HepG2 (cell line): ENCODE measurements around the gene ANKRD27. TPM values are rescaled to one million over a fixed set of nuclear protein-coding genes. Genes with fewer than 3 reads are reported as not detected.

Experiments used
- ATAC-seq: fragments of 200-7000 bp; cut with Tn5 transposase; 3 replicates; pipeline ENCODE4 v1.9.1; 2020; ENCODE audit warnings: mild to moderate bottlenecking, moderate library complexity
- BruUV-seq: library from RNA; stranded (reverse); fragments of 400-500 nt; replicated peaks from 2 replicates; lab custom pipeline; 2021; lab: Mats Ljungman, UMichigan
- CTCF ChIA-PET: fragments of 300-600 bp; formaldehyde crosslinking; extraction: SDS; loops from one replicate; lab custom pipeline; 2021; ENCODE audit warnings: low total read pairs, inconsistent platforms, low intra/inter-chr PET ratio; lab: Yijun Ruan, JAX
- POLR2A ChIA-PET: fragments of 350-600 bp; sonication (Branson Sonifier 250); formaldehyde crosslinking; loops from one replicate; lab custom pipeline; 2020; ENCODE audit warnings: antibody characterized with exemption, inconsistent platforms; lab: Yijun Ruan, JAX
- DNase-seq: peaks from one replicate; pipeline ENCODE4 v3.0.0-alpha.2; 2015; ENCODE audit warnings: low spot score
- FAIRE-seq: peaks from 3 replicates; lab custom pipeline; 2011; peaks lifted over from hg19 to GRCh38; lab: Jason Lieb, UNC
- H2AFZ ChIP-seq: one replicate; pipeline ENCODE4 v1.6.1; 2011; ENCODE audit warnings: low read length, inconsistent platforms
- H3K27ac ChIP-seq: fragments of 300-600 bp; 3 replicates; pipeline ENCODE4 v1.8.0; 2011; ENCODE audit warnings: mixed run types, mild to moderate bottlenecking, mixed read lengths, low read length, inconsistent platforms; ENCODE audit not compliant: insufficient read depth; ENCODE audit errors: extremely low read length
- H3K27me3 ChIP-seq, 2 experiments: fragments of 200-600 bp in 1 of 2; 2 replicates in 1 of 2; 3 replicates in 1 of 2; pipeline versions ENCODE4 v1.6.0 to v1.8.0; 2011; ENCODE audit warnings: low read length in 2 of 2, mild to moderate bottlenecking in 2 of 2, moderate library complexity in 2 of 2, inconsistent platforms in 1 of 2; ENCODE audit not compliant: insufficient read depth in 2 of 2, control insufficient read depth in 1 of 2
- H3K36me3 ChIP-seq, 2 experiments: fragments of 200-600 bp in 1 of 2; replicated peaks in 1 of 2; 2 replicates in 1 of 2; 3 replicates in 1 of 2; pipeline versions ENCODE4 v1.5.1 to v1.8.0; 2011; ENCODE audit warnings: low read length in 2 of 2, inconsistent platforms in 1 of 2; ENCODE audit not compliant: insufficient read depth in 2 of 2, control insufficient read depth in 1 of 2
- H3K4me1 ChIP-seq: 2 replicates; pipeline ENCODE4 v1.5.1; 2012; ENCODE audit warnings: low read length, inconsistent platforms; ENCODE audit not compliant: insufficient read depth
- H3K4me2 ChIP-seq: 2 replicates; pipeline ENCODE4 v1.6.0; 2011; ENCODE audit warnings: low read depth, low read length, inconsistent platforms
- H3K4me3 ChIP-seq, 3 experiments: fragments of 200-600 bp in 1 of 3; sonication (generic), shearing (Covaris generic) in 1 of 3; replicated peaks in 1 of 3; 2 replicates each; pipeline ENCODE4 v1.5.1; 2011 to 2016; ENCODE audit warnings: low read length in 3 of 3, inconsistent platforms in 2 of 3, low read depth in 2 of 3, mild to moderate bottlenecking in 2 of 3, control low read depth in 1 of 3, mixed read lengths in 1 of 3; ENCODE audit not compliant: insufficient read depth in 1 of 3
- H3K79me2 ChIP-seq: one replicate; pipeline ENCODE4 v1.6.1; 2011; ENCODE audit warnings: low read length, inconsistent platforms; ENCODE audit not compliant: insufficient read depth
- H3K9ac ChIP-seq: 2 replicates; pipeline ENCODE4 v1.6.0; 2011; ENCODE audit warnings: mild to moderate bottlenecking, low read depth, low read length, inconsistent platforms; ENCODE audit not compliant: insufficient read depth
- H3K9me3 ChIP-seq: 2 replicates; pipeline ENCODE4 v1.5.1; 2012; ENCODE audit warnings: mild to moderate bottlenecking, low read length
- H4K20me1 ChIP-seq: 2 replicates; pipeline ENCODE4 v1.6.0; 2011; ENCODE audit warnings: inconsistent platforms, mild to moderate bottlenecking, low read length, moderate library complexity; ENCODE audit not compliant: insufficient read depth
- AGO2 ChIP-seq: fragments of 200-400 bp; formaldehyde crosslinking; optimal IDR thresholded peaks from 2 replicates; pipeline ENCODE3; 2017; ENCODE audit warnings: mild to moderate bottlenecking, low read depth, low read length, moderate library complexity
- ELF3 ChIP-seq: IDR thresholded peaks from 2 replicates; pipeline ENCODE4 v1.6.1; 2016; ENCODE audit warnings: missing genetic modification reagents, missing compliant biosample characterization
- ERF ChIP-seq: IDR thresholded peaks from 2 replicates; pipeline ENCODE4 v1.6.1; 2018; ENCODE audit warnings: missing biosample characterization, missing genetic modification reagents
- FOXM1 ChIP-seq: sonication (generic); formaldehyde crosslinking; IDR thresholded peaks from 2 replicates; pipeline ENCODE4 v1.5.0; 2020; ENCODE audit warnings: missing genetic modification reagents
- GABPB1 ChIP-seq: IDR thresholded peaks from 2 replicates; pipeline ENCODE4 v1.6.1; 2016; ENCODE audit warnings: mild to moderate bottlenecking, missing genetic modification reagents, moderate library complexity, missing compliant biosample characterization
- HMGA1 ChIP-seq: sonication (generic); formaldehyde crosslinking; conservative IDR thresholded peaks from 2 replicates; pipeline ENCODE4 v1.4.0; 2020; ENCODE audit warnings: missing genetic modification reagents
- HNRNPL ChIP-seq: fragments of 200-400 bp; formaldehyde crosslinking; IDR thresholded peaks from 2 replicates; pipeline ENCODE4 v1.6.1; 2017; ENCODE audit warnings: mild to moderate bottlenecking, low read depth, low read length
- RCOR2 ChIP-seq: IDR thresholded peaks from 2 replicates; pipeline ENCODE4 v1.6.1; 2016; ENCODE audit warnings: missing biosample characterization, missing genetic modification reagents
- TFDP2 ChIP-seq: sonication (generic); formaldehyde crosslinking; IDR thresholded peaks from 2 replicates; pipeline ENCODE4 v1.4.0; 2020; ENCODE audit warnings: missing genetic modification reagents
- ZNF235 ChIP-seq: sonication (generic); formaldehyde crosslinking; IDR thresholded peaks from 2 replicates; pipeline ENCODE4 v1.8.1; 2023; ENCODE audit warnings: mild to moderate bottlenecking, missing genetic modification reagents, borderline replicate concordance
- ZNF552 ChIP-seq: sonication (generic); formaldehyde crosslinking; IDR thresholded peaks from 2 replicates; pipeline ENCODE4 v1.9.0; 2022; ENCODE audit warnings: missing genetic modification reagents, mild to moderate bottlenecking, borderline replicate concordance
- ZNF775 ChIP-seq: sonication (generic); formaldehyde crosslinking; IDR thresholded peaks from 2 replicates; pipeline ENCODE4 v1.4.0; 2020; ENCODE audit warnings: missing genetic modification reagents, mild to moderate bottlenecking, moderate library complexity, borderline replicate concordance
- WGBS: methylation state at CpG from one replicate; pipeline ENCODE4 v1.1.6; 2017; ENCODE audit warnings: low lambda C conversion rate; 5-methylcytosine and 5-hydroxymethylcytosine counted together
- in situ Hi-C: cut with HindIII; loops from 2 replicates; pipeline ENCODE4 v1.10.0; 2017; ENCODE audit warnings: low pct_unique_long_range_greater_than_20kb; ENCODE audit not compliant: extremely low pct_ligation_motif_present
- intact Hi-C: fragments of 100-400 bp; cut with micrococcal nuclease; formaldehyde crosslinking; loops from one replicate; pipeline ENCODE4 v1.10.0; 2022; ENCODE audit not compliant: unreplicated experiment
- polyA plus RNA-seq, 8 experiments: library from polyadenylated mRNA; depleted of rRNA in 3 of 8; stranded (reverse) in 7 of 8; unstranded in 1 of 8; fragments of >200 nt; fragmentation: Illumina TruSeq in 4 of 8; extraction: Trizol in 4 of 8; gene quantifications; 2 replicates each; pipeline versions ENCODE4 v1.2.1 to v1.2.3, GENCODE V29; 2011 to 2016; ENCODE audit warnings: low read depth in 4 of 8, missing spikeins in 1 of 8, mixed read lengths in 1 of 8; ENCODE audit not compliant: insufficient read depth in 1 of 8
- total RNA-seq, 5 experiments: library from RNA; depleted of rRNA; stranded (reverse); fragments of >200 nt; fragmentation: Illumina TruSeq; extraction: Trizol; gene quantifications; 2 replicates each; pipeline ENCODE4 v1.2.3, GENCODE V29; 2016; ENCODE audit warnings: low read depth in 1 of 5

ANKRD27 gene
- total and polyA plus RNA-seq, 2 of the 13 experiments (the other 11 are each of a cell fraction or from before 2014, with no cell fraction given): 22.2 to 23.7 TPM

DNA sequence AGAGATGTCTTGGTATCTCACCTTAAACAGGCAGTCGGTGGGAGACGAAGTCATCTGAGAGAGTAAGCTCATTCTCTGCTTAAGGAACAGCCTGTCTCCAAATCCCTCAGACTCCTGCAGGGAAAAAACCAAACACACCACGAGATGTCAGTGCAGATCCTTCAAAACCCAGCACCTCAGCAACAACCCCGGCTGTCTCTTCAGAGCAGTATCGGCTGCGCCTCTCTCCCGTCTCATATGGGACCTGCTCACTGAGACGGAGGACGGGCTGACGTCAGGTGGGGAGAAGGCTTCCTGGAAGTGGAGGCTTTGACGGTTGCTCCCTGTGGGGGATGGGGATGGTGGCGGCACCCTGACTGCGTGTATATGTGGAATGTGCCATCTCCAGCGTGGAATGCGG lies 43.6 kb downstream of the ANKRD27 start:
- no peak overlapping the region for H3K4me3 ChIP-seq
- no peak overlapping the region for H3K27ac ChIP-seq
- DNase-seq: no peak
- 98% methylated on average over 13 of the region's 15 CpGs for WGBS
- in situ Hi-C loops: no loop called here
- no peaks in the 10 kb centered on the region for H3K27me3 ChIP-seq
- H2AFZ ChIP-seq: no peak overlapping the region
- ChIA-PET POLR2A (no interaction called here), CTCF (no interaction called here)
- no peak overlapping the region for H3K9ac ChIP-seq
- no peaks in the 10 kb centered on the region for H3K4me1 ChIP-seq
- no peak overlapping the region for H3K4me2 ChIP-seq
- no peaks in the 10 kb centered on the region for H3K9me3 ChIP-seq
- BruUV-seq: no TSS peak
- intact Hi-C loops: no loop called here
- TF ChIP-seq ELF3 (CRISPR knock-in tag): no peak
- no peak for TF ChIP-seq RCOR2
- TF ChIP-seq ZNF552 (CRISPR knock-in tag): no peak
- no peak for TF ChIP-seq FOXM1 (CRISPR knock-in tag)
- no peak for TF ChIP-seq ERF (CRISPR knock-in tag)
- no peak for TF ChIP-seq TFDP2 (CRISPR knock-in tag)
- no peak for TF ChIP-seq ZNF235
- no peak for TF ChIP-seq GABPB1
- no peaks in the 10 kb centered on the region for H3K79me2 ChIP-seq
- peaks cover 2 to 40% of the 10 kb centered on the region in 2 experiments; a peak in 4 of 5 replicates for H3K36me3 ChIP-seq
- no peaks in the 10 kb centered on the region for H4K20me1 ChIP-seq
- no peak for FAIRE-seq
- no peak for ATAC-seq

- no peak for DNase-seq
Observed at GRCh38 chr19:32630338-32630737, 44.6 kb downstream of the ANKRD27 start.

More at GRCh38 chr19:32630338-32630737, 44.6 kb downstream of the ANKRD27 start:
- in situ Hi-C loops: no loop called here
- ChIA-PET CTCF (no interaction called here), POLR2A (no interaction called here)
- peaks cover 2 to 33% of the 10 kb centered on the region in 2 experiments; a peak in 4 of 5 replicates for H3K36me3 ChIP-seq
- no peak overlapping the region for H3K4me3 ChIP-seq
- H4K20me1 ChIP-seq: no peaks in the 10 kb centered on the region
- intact Hi-C loops: no loop called here
- H3K4me1 ChIP-seq: no peaks in the 10 kb centered on the region
- WGBS: 83% methylated on average over 3 of the region's 14 CpGs
- H3K4me2 ChIP-seq: no peak overlapping the region
- no peak overlapping the region for H3K27ac ChIP-seq
- no peaks in the 10 kb centered on the region for H3K27me3 ChIP-seq
- no peak for FAIRE-seq
- H3K9me3 ChIP-seq: no peaks in the 10 kb centered on the region
- no peak for ATAC-seq
- BruUV-seq: no TSS peak
- no peak overlapping the region for H2AFZ ChIP-seq
- TF ChIP-seq HMGA1 (CRISPR knock-in tag) (no peak), ZNF775 (CRISPR knock-in tag) (no peak), AGO2 (peak; percentile 22), HNRNPL (0 out of 2 replicates have a peak, but pooled peaks have one; percentile 28)
- H3K79me2 ChIP-seq: no peaks in the 10 kb centered on the region
- no peak overlapping the region for H3K9ac ChIP-seq
